Measurements from ENCODE around the gene MAPT. TPM values are rescaled to one million over a fixed set of nuclear protein-coding genes. Genes with fewer than 3 reads are reported as not detected.

MAPT gene
- total and polyA plus RNA-seq, 2 of the 4 experiments (the other 2 are of a cell fraction): 0.18 to 0.19 TPM

- WGBS, 2 experiments (ENCODE audit: extremely low coverage in 2 of 2, insufficient read length in 1 of 2): no CpG with 5 or more reads among the region's 5 CpGs
- H4K91ac ChIP-seq (ENCODE audit: insufficient read depth, low read depth, low read length): no peak overlapping the region
- no peak overlapping the region for H3K9ac ChIP-seq (ENCODE audit: low read depth, low read length)
- ChIA-PET CTCF (no interaction called here), POLR2A (ENCODE audit: unreplicated experiment) (no interaction called here)
- H2BK15ac ChIP-seq (ENCODE audit: low read depth, low read length): no peak overlapping the region
- no peak overlapping the region for H2AK5ac ChIP-seq (ENCODE audit: low read depth, low read length)
- no peak overlapping the region for H3K4me2 ChIP-seq (ENCODE audit: low read depth, low read length)
- no peaks in the 10 kb centered on the region for H3K9me3 ChIP-seq (ENCODE audit: control insufficient read depth, insufficient read depth, low read length)
- TF ChIP-seq NFE2L2 (IDR thresholded peaks at IDR 0.05; ENCODE audit: low read depth, low read length) (no peak), CTCF (conservative IDR thresholded peaks at IDR 0.05; ENCODE audit: low read depth, low read length) (no peak), ELK1 (IDR thresholded peaks at IDR 0.05; ENCODE audit: borderline replicate concordance, low read depth, low read length) (no peak), USF2 (IDR thresholded peaks at IDR 0.05; ENCODE audit: low read depth, low read length) (no peak), MAZ (IDR thresholded peaks at IDR 0.05; ENCODE audit: borderline replicate concordance, low read depth, low read length) (no peak), MAFK (IDR thresholded peaks at IDR 0.05; ENCODE audit: low read depth, low read length) (no peak), CHD1 (IDR thresholded peaks at IDR 0.05; ENCODE audit: low read depth, low read length) (no peak), POLR2A (IDR thresholded peaks at IDR 0.05; ENCODE audit: low read depth, low read length) (no peak)
- no peak overlapping the region for H3K4me3 ChIP-seq (ENCODE audit: insufficient read depth, low read depth, low read length)
- H2AK9ac ChIP-seq (replicated peaks; ENCODE audit: low read depth, low read length, poor library complexity): no peak overlapping the region
- intact Hi-C loops (cut with micrococcal nuclease): no loop called here
- no peak overlapping the region for H4K5ac ChIP-seq (ENCODE audit: low read depth, low read length)
- H3K27me3 ChIP-seq (ENCODE audit: control insufficient read depth, insufficient read depth, low read length): no peaks in the 10 kb centered on the region
- H3K36me3 ChIP-seq (ENCODE audit: control insufficient read depth, insufficient read depth, low read length): peaks cover 7% of the 10 kb centered on the region
- no peak overlapping the region for H2BK20ac ChIP-seq (ENCODE audit: low read depth, low read length)
- H3K18ac ChIP-seq (ENCODE audit: low read depth, low read length): no peak overlapping the region
- H3K9me1 ChIP-seq (ENCODE audit: insufficient read depth, low read length): peaks cover 7% of the 10 kb centered on the region; the same call in 1 of the 2 replicates
- in situ Hi-C loops (cut with MboI; ENCODE audit: low sequenced_read_pairs): no loop called here
- H3K14ac ChIP-seq (replicated peaks; ENCODE audit: low read depth, low read length): no peak overlapping the region
- DNase-seq: no peak
- H2BK120ac ChIP-seq (ENCODE audit: low read depth, low read length): no peak overlapping the region
- dilution Hi-C loops (cut with HindIII; ENCODE audit: low sequenced_read_pairs, unreplicated experiment): no loop called here
- H3K4me1 ChIP-seq (ENCODE audit: control insufficient read depth, insufficient read depth, low read length): peaks cover 4% of the 10 kb centered on the region; the same call in 1 of the 2 replicates
- no peak overlapping the region for H3K4ac ChIP-seq (ENCODE audit: low read depth, low read length)
- H4K20me1 ChIP-seq (ENCODE audit: insufficient read depth, low read length): peaks cover 49% of the 10 kb centered on the region; the same call in 1 of the 2 replicates
- BruUV-seq (replicated peaks): no TSS peak
- peaks cover 31 to 75% of the 10 kb centered on the region in 2 experiments for H3K79me1 ChIP-seq (ENCODE audit: low read depth in 1 of 2, low read length in 2 of 2)
- H4K8ac ChIP-seq (ENCODE audit: low read depth in 2 of 2, low read length in 2 of 2): no peak overlapping the region
- H3K56ac ChIP-seq (ENCODE audit: extremely low read depth, insufficient read depth, low read length): no peak overlapping the region
- no peak overlapping the region for H3K27ac ChIP-seq (ENCODE audit: insufficient read depth, low read length)
- no peak overlapping the region for H2BK5ac ChIP-seq (ENCODE audit: low read depth, low read length, poor library complexity, severe bottlenecking)
- no peak for ATAC-seq (ENCODE audit: low read depth)
- no peak overlapping the region for H2AFZ ChIP-seq (replicated peaks; ENCODE audit: low read length, poor library complexity)
- H3K23ac ChIP-seq (ENCODE audit: low read depth, low read length): no peak overlapping the region
Measured at GRCh38 chr17:46071796-46072195, 177.4 kb downstream of the MAPT start.

All from IMR-90 (cell line).